CD14-positive monocyte (primary cell): ENCODE measurements around the gene TXNRD2. TPM values are rescaled to one million over a fixed set of nuclear protein-coding genes. Genes with fewer than 3 reads are reported as not detected.

ENCODE experiments used
- DNase-seq, 3 donors: peaks; one replicate each; pipeline ENCODE4 v3.0.0-alpha.2; 2011 to 2022
- H2AFZ ChIP-seq: 2 replicates; pipeline ENCODE4 v1.6.0; 2012; ENCODE audit warnings: mild to moderate bottlenecking, low read depth, low read length, inconsistent platforms; ENCODE audit not compliant: insufficient read depth, poor library complexity, severe bottlenecking
- H3K27ac ChIP-seq, 2 donors: 1 replicate in 1 of 2; 2 replicates in 1 of 2; pipeline ENCODE4 v1.5.1; 2012 to 2013; ENCODE audit warnings: low read length in 2 of 2, control low read depth in 1 of 2, inconsistent platforms in 1 of 2, low read depth in 1 of 2, mild to moderate bottlenecking in 1 of 2
- H3K27me3 ChIP-seq, 2 donors: one replicate each; pipeline versions ENCODE4 v1.6.0 to v1.6.1; 2011 to 2013; ENCODE audit warnings: low read length in 2 of 2; ENCODE audit not compliant: control insufficient read depth in 2 of 2, insufficient read depth in 2 of 2
- H3K36me3 ChIP-seq, 2 donors: replicated peaks in 1 of 2; 1 replicate in 1 of 2; 2 replicates in 1 of 2; pipeline versions ENCODE4 v1.5.1 to v1.6.1; 2012 to 2013; ENCODE audit warnings: low read length in 2 of 2, control low read depth in 1 of 2, inconsistent platforms in 1 of 2, mild to moderate bottlenecking in 1 of 2; ENCODE audit not compliant: insufficient read depth in 2 of 2, control insufficient read depth in 1 of 2
- H3K4me1 ChIP-seq, 2 donors: 1 replicate in 1 of 2; 2 replicates in 1 of 2; pipeline versions ENCODE4 v1.5.1 to v1.6.1; 2012 to 2013; ENCODE audit warnings: low read length in 2 of 2, control low read depth in 1 of 2, inconsistent platforms in 1 of 2, mild to moderate bottlenecking in 1 of 2, moderate library complexity in 1 of 2; ENCODE audit not compliant: insufficient read depth in 2 of 2, control insufficient read depth in 1 of 2
- H3K4me2 ChIP-seq: replicated peaks from 2 replicates; pipeline ENCODE3; 2012; ENCODE audit warnings: low read length, moderate library complexity, mild to moderate bottlenecking; ENCODE audit not compliant: poor library complexity, severe bottlenecking; ENCODE audit errors: extremely low read depth
- H3K4me3 ChIP-seq, 3 experiments: fragments of 200-600 bp in 1 of 3; sonication (generic) in 1 of 3; replicated peaks in 1 of 3; 1 replicate in 2 of 3; 2 replicates in 1 of 3; pipeline ENCODE4 v1.5.1; 2011 to 2013; ENCODE audit warnings: low read length in 3 of 3, mild to moderate bottlenecking in 3 of 3, control low read depth in 2 of 3, low read depth in 2 of 3, inconsistent platforms in 1 of 3, moderate library complexity in 1 of 3
- H3K79me2 ChIP-seq: 2 replicates; pipeline ENCODE4 v1.6.0; 2012; ENCODE audit warnings: mild to moderate bottlenecking, control low read depth, inconsistent platforms, low read length, moderate library complexity; ENCODE audit not compliant: insufficient read depth
- H3K9ac ChIP-seq: 2 replicates; pipeline ENCODE4 v1.6.0; 2017; ENCODE audit warnings: low read length, mild to moderate bottlenecking; ENCODE audit not compliant: insufficient read depth, poor library complexity, severe bottlenecking
- H3K9me3 ChIP-seq, 2 donors: replicated peaks in 1 of 2; 1 replicate in 1 of 2; 2 replicates in 1 of 2; pipeline versions ENCODE4 v1.5.1 to v1.6.1; 2012 to 2013; ENCODE audit warnings: low read length in 2 of 2, control low read depth in 1 of 2; ENCODE audit not compliant: control insufficient read depth in 1 of 2, insufficient read depth in 1 of 2
- H4K20me1 ChIP-seq: 2 replicates; pipeline ENCODE4 v1.6.0; 2012; ENCODE audit warnings: mild to moderate bottlenecking, low read length, control low read depth, moderate library complexity; ENCODE audit not compliant: insufficient read depth
- H3K27ac Mint-ChIP-seq, 7 donors: one replicate each; pipeline ENCODE4 v1.8.0; 2020; ENCODE audit warnings: mild to moderate bottlenecking in 7 of 7, mixed read lengths in 7 of 7, moderate library complexity in 6 of 7, inconsistent platforms in 2 of 7
- H3K27me3 Mint-ChIP-seq, 3 donors: one replicate each; pipeline ENCODE4 v1.8.0; 2021 to 2022; ENCODE audit warnings: low read depth in 3 of 3, mild to moderate bottlenecking in 3 of 3, mixed read lengths in 3 of 3, moderate library complexity in 3 of 3, inconsistent platforms in 1 of 3
- H3K36me3 Mint-ChIP-seq, 2 donors: one replicate each; pipeline ENCODE4 v1.8.0; 2020; ENCODE audit warnings: mixed read lengths in 2 of 2, inconsistent platforms in 1 of 2, mild to moderate bottlenecking in 1 of 2
- H3K4me1 Mint-ChIP-seq: one replicate; pipeline ENCODE4 v1.8.0; 2020; ENCODE audit warnings: mild to moderate bottlenecking, mixed read lengths
- H3K4me3 Mint-ChIP-seq, 2 donors: one replicate each; pipeline ENCODE4 v1.8.0; 2020; ENCODE audit warnings: mild to moderate bottlenecking in 2 of 2, mixed read lengths in 2 of 2, moderate library complexity in 1 of 2
- H3K9me3 Mint-ChIP-seq, 7 donors: one replicate each; pipeline ENCODE4 v1.8.0; 2020 to 2022; ENCODE audit warnings: mixed read lengths in 7 of 7, mild to moderate bottlenecking in 6 of 7, moderate library complexity in 6 of 7, inconsistent platforms in 2 of 7
- WGBS: methylation state at CpG from one replicate; pipeline ENCODE4 v1.1.5; 2013; ENCODE audit warnings: missing lambda C conversion rate; ENCODE audit not compliant: insufficient coverage; 5-methylcytosine and 5-hydroxymethylcytosine counted together
- intact Hi-C, 2 donors: fragments of 100-400 bp; cut with micrococcal nuclease; formaldehyde crosslinking; loops; one replicate each; pipeline versions ENCODE4 v1.15.0 to v1.15.1; 2023
- polyA plus RNA-seq, 3 donors: library from polyadenylated mRNA; depleted of rRNA in 1 of 3; unstranded in 2 of 3; stranded (reverse) in 1 of 3; fragments of 300-500 nt in 2 of 3; fragments of >200 nt in 1 of 3; fragmentation: Illumina TruSeq in 2 of 3; gene quantifications; 1 replicate in 2 of 3; 2 replicates in 1 of 3; pipeline ENCODE4 v1.2.3, GENCODE V29; 2012 to 2021
- TF ChIP-seq, protein P1 (sequence below): fragments of 200-600 bp; IDR thresholded peaks from one replicate; pipeline ENCODE4 v1.8.0; 2022; ENCODE audit warnings: antibody characterized with exemption, mild to moderate bottlenecking

The TXNRD2 gene
- polyA plus RNA-seq, 3 donors = 24.9 to 54.9 (median 30.8) TPM

DNA sequence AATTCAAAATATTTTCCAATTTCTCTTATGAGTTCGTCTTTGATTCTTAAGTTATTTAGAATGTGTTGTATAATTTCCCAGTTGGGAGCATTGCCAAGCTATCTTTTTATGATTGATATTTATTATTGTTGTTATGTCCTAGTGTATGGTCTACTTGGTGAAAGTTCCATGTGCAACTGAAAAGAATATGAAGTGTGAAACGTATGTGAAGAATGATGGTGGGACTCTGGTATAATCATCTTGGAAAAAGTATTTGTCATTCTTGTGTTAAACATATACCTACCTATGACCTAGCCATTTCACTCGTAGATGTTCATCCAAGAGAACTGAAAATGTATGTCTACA is 75.0 kb downstream of the TXNRD2 start:
- Histone ChIP-seq H3K4me1 (no peaks in the 10 kb centered on the region), H3K27me3 (no peaks in the 10 kb centered on the region), H3K4me3 (no peak overlapping the region), H3K79me2 (no peaks in the 10 kb centered on the region), H2AFZ (no peak overlapping the region), H3K9me3 (no peaks in the 10 kb centered on the region), H4K20me1 (no peaks in the 10 kb centered on the region), H3K4me2 (no peak overlapping the region), H3K27ac (no peak overlapping the region), H3K9ac (no peak overlapping the region), H3K36me3 (no peaks in the 10 kb centered on the region)
- DNase-seq = no peak
- Mint-ChIP-seq H3K27ac (no peak overlapping the region), H3K9me3 (no peaks in the 10 kb centered on the region), H3K36me3 (no peaks in the 10 kb centered on the region), H3K4me1 (peaks cover 3% of the 10 kb centered on the region), H3K4me3 (no peak overlapping the region), H3K27me3 (peaks cover 0 to 2% (median 0%) of the 10 kb centered on the region in 3 donors)
- intact Hi-C loops = no loop called here
- no CpG with 5 or more reads among the region's 3 CpGs for WGBS
- TF ChIP-seq, protein P1, sequence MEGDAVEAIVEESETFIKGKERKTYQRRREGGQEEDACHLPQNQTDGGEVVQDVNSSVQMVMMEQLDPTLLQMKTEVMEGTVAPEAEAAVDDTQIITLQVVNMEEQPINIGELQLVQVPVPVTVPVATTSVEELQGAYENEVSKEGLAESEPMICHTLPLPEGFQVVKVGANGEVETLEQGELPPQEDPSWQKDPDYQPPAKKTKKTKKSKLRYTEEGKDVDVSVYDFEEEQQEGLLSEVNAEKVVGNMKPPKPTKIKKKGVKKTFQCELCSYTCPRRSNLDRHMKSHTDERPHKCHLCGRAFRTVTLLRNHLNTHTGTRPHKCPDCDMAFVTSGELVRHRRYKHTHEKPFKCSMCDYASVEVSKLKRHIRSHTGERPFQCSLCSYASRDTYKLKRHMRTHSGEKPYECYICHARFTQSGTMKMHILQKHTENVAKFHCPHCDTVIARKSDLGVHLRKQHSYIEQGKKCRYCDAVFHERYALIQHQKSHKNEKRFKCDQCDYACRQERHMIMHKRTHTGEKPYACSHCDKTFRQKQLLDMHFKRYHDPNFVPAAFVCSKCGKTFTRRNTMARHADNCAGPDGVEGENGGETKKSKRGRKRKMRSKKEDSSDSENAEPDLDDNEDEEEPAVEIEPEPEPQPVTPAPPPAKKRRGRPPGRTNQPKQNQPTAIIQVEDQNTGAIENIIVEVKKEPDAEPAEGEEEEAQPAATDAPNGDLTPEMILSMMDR = no peak

DNA sequence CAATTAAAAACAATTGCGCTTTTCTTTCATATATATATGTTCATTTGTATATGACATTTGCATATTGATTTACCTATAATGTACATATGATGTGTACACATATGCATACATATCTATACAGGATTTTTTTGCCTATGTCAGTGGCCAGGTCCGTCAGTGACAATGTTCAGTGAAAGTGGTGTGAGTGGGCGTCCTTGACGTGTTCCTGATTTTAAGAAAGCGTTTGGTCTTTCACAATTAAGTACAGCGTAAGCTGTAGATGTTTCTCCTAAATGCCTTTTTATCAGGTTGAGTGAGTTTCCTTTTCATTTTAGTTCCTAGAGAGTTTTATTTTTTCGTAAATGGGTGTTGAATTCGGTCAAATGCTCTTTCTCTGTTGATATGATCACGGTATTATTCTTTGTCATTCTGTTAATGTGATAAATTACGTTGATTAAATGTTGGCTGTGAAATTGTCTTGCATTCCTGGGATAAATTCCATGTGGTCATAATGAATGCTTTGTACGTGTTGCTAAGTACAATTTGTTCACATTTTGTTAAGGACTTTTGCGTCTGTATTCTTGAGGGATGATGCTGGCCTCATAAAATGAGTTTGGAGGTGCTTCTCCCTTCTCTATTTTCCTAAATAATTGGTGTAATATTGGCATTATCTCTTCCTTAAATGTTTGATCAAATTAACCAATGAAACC is 76.3 kb downstream of the TXNRD2 start:
- Histone ChIP-seq H3K27ac (no peak overlapping the region), H3K9me3 (no peaks in the 10 kb centered on the region), H3K4me3 (no peak overlapping the region), H3K79me2 (no peaks in the 10 kb centered on the region), H3K4me1 (no peaks in the 10 kb centered on the region), H3K36me3 (no peaks in the 10 kb centered on the region), H3K4me2 (no peak overlapping the region), H3K27me3 (no peaks in the 10 kb centered on the region), H4K20me1 (no peaks in the 10 kb centered on the region), H3K9ac (no peak overlapping the region), H2AFZ (no peak overlapping the region)
- H3K27me3 Mint-ChIP-seq = peaks cover 0 to 2% (median 0%) of the 10 kb centered on the region in 3 donors
- H3K4me1 Mint-ChIP-seq = peaks cover 3% of the 10 kb centered on the region
- DNase-seq = no peak
- WGBS = no CpG with 5 or more reads among the region's 12 CpGs
- TF ChIP-seq, protein P1 = no peak
- H3K4me3 Mint-ChIP-seq = no peak overlapping the region
- no peaks in the 10 kb centered on the region for H3K36me3 Mint-ChIP-seq
- no peak overlapping the region for H3K27ac Mint-ChIP-seq
- no peaks in the 10 kb centered on the region for H3K9me3 Mint-ChIP-seq
- intact Hi-C loops = no loop called here
